WERI-Rb-1 (cell line): ENCODE measurements around the gene RHBDD1.

ENCODE experiments used
- DNase-seq: peaks from one replicate; pipeline ENCODE4 v3.0.0-alpha.2; 2020
- H3K27ac ChIP-seq: fragments of 250-450 bp; sonication (Bioruptor Pico); 2 replicates; pipeline ENCODE4 v1.5.1; 2020; ENCODE audit warnings: mild to moderate bottlenecking, moderate library complexity
- H3K27me3 ChIP-seq: fragments of 250-450 bp; sonication (Bioruptor Pico); 2 replicates; pipeline ENCODE4 v1.5.1; 2021; ENCODE audit warnings: mild to moderate bottlenecking, low read depth, moderate library complexity; ENCODE audit not compliant: insufficient read depth, severe bottlenecking
- H3K36me3 ChIP-seq: fragments of 250-450 bp; sonication (Bioruptor Pico); 2 replicates; pipeline ENCODE4 v1.5.1; 2020; ENCODE audit warnings: mild to moderate bottlenecking, moderate library complexity
- H3K4me3 ChIP-seq: 2 replicates; pipeline ENCODE4 v1.5.1; 2011; ENCODE audit warnings: low read depth, mild to moderate bottlenecking, control low read depth, low read length
- H3K9me3 ChIP-seq: fragments of 250-450 bp; sonication (Bioruptor Pico); 2 replicates; pipeline ENCODE4 v1.5.1; 2021; ENCODE audit warnings: mild to moderate bottlenecking, moderate library complexity; ENCODE audit not compliant: severe bottlenecking
- CTCF ChIP-seq: IDR thresholded peaks from 2 replicates; pipeline ENCODE4 v1.5.1; 2011; ENCODE audit warnings: low read depth, mild to moderate bottlenecking, control low read depth, inconsistent platforms, low read length

RHBDD1 gene

GRCh38 chr2:226898897-226899296 lies 63.0 kb downstream of the RHBDD1 start:
- no peak for DNase-seq
- no peaks in the 10 kb centered on the region for H3K27me3 ChIP-seq
- no peak for TF ChIP-seq CTCF
- no peaks in the 10 kb centered on the region for H3K9me3 ChIP-seq
- no peak overlapping the region for H3K27ac ChIP-seq
- no peaks in the 10 kb centered on the region for H3K36me3 ChIP-seq
- no peak overlapping the region for H3K4me3 ChIP-seq

GRCh38 chr2:226902041-226902966 lies 66.5 kb downstream of the RHBDD1 start:
- H3K27ac ChIP-seq: no peak overlapping the region
- no peak overlapping the region for H3K4me3 ChIP-seq
- no peaks in the 10 kb centered on the region for H3K36me3 ChIP-seq
- TF ChIP-seq CTCF: no peak
- no peaks in the 10 kb centered on the region for H3K9me3 ChIP-seq
- H3K27me3 ChIP-seq: no peaks in the 10 kb centered on the region
- DNase-seq: no peak

- H3K27ac ChIP-seq: no peak overlapping the region
- no peak for TF ChIP-seq CTCF
- H3K9me3 ChIP-seq: no peaks in the 10 kb centered on the region
- H3K36me3 ChIP-seq: no peaks in the 10 kb centered on the region
- no peaks in the 10 kb centered on the region for H3K27me3 ChIP-seq
- H3K4me3 ChIP-seq: no peak overlapping the region
- DNase-seq: no peak
Observed at GRCh38 chr2:226903179-226903578, 67.3 kb downstream of the RHBDD1 start.

- no peaks in the 10 kb centered on the region for H3K9me3 ChIP-seq
- H3K27me3 ChIP-seq: no peaks in the 10 kb centered on the region
- no peak overlapping the region for H3K4me3 ChIP-seq
- no peak for DNase-seq
- TF ChIP-seq CTCF: no peak
- H3K27ac ChIP-seq: no peak overlapping the region
- no peaks in the 10 kb centered on the region for H3K36me3 ChIP-seq
Observed at GRCh38 chr2:226904592-226904991, 68.7 kb downstream of the RHBDD1 start.

GRCh38 chr2:226905718-226906117 lies 69.9 kb downstream of the RHBDD1 start:
- no peak overlapping the region for H3K4me3 ChIP-seq
- no peak overlapping the region for H3K27ac ChIP-seq
- DNase-seq: no peak
- H3K27me3 ChIP-seq: no peaks in the 10 kb centered on the region
- H3K36me3 ChIP-seq: no peaks in the 10 kb centered on the region
- no peaks in the 10 kb centered on the region for H3K9me3 ChIP-seq
- no peak for TF ChIP-seq CTCF
